ENCODE data around the gene EXD1.

Gene EXD1

DNA sequence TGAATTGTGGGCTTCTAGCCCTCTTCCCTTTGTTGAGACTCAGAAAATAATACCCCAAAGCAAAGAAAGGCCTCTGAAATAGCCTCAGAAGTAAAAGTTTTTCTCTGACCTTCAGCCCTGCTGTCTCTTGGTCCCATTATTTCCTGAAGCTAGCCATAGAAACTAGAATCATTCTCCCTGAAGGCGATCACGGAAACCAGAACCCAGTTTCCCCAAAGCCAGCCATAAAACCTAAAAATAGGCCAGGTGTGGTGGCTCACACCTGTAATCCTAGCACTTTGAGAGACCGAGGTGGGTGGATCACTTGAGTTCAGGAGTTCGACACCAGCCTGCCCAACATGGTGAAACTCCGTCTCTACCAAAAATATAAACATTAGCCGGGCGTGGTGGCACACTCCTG is 27.2 kb downstream of the EXD1 start:
- no peaks in the 10 kb centered on the region for H3K36me3 Mint-ChIP-seq
- H3K27ac Mint-ChIP-seq = no peak overlapping the region
- peaks cover 25% of the 10 kb centered on the region for H3K27me3 Mint-ChIP-seq
- no peaks in the 10 kb centered on the region for H3K4me1 Mint-ChIP-seq
- DNase-seq = no peak
- CTCF ChIA-PET = no interaction called here
- no peak overlapping the region for H3K4me3 Mint-ChIP-seq
- no peaks in the 10 kb centered on the region for H3K9me3 Mint-ChIP-seq

DNA sequence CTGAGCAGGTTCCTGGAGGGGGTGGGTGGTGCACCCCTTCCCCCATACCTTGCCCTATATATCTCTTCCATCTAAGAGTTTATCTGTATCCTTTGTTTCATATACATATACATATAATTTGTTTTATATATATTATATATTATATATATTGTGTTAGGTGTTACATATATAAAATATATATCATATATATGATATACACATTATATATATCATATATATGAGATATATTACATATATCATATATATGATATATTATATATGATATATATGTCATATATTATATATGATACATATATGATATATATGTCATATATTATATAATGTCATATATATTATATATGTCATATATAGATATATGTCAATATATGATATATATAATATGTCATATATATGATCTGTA is 31.1 kb downstream of the EXD1 start:
- DNase-seq = no peak
- Mint-ChIP-seq H3K9me3 (no peaks in the 10 kb centered on the region), H3K4me3 (no peak overlapping the region), H3K4me1 (no peaks in the 10 kb centered on the region), H3K27ac (no peak overlapping the region), H3K36me3 (no peaks in the 10 kb centered on the region), H3K27me3 (peaks cover 12% of the 10 kb centered on the region)
- CTCF ChIA-PET = no interaction called here

DNA sequence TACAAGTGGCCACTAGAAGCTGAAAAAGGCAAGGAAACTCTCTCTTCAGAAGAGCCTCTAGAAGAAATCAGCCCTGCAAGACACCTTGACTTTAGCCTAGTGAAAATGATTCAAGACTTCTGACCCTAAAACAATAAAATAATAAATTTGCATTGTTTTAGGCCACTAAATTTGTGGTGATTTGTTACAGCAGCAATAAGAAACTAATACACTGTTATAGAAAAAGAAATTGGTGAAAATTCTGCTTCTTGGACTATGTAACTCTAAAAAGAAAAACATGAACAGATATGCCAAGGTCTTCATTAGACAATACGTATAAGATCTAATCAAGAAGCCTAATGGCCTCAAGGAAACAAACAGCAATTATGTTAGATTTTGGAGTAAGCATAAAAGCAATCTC is 36.1 kb downstream of the EXD1 start:
- Mint-ChIP-seq H3K27me3 (peaks cover 7% of the 10 kb centered on the region), H3K4me1 (no peaks in the 10 kb centered on the region), H3K27ac (no peak overlapping the region), H3K4me3 (no peak overlapping the region), H3K9me3 (no peaks in the 10 kb centered on the region), H3K36me3 (no peaks in the 10 kb centered on the region)
- CTCF ChIA-PET = interaction anchor here (0.7 kb wide), 1 partner anchor 18 kb away, joined by 3 read pairs; no protein-coding TSS in a partner anchor
- no peak for DNase-seq

DNA sequence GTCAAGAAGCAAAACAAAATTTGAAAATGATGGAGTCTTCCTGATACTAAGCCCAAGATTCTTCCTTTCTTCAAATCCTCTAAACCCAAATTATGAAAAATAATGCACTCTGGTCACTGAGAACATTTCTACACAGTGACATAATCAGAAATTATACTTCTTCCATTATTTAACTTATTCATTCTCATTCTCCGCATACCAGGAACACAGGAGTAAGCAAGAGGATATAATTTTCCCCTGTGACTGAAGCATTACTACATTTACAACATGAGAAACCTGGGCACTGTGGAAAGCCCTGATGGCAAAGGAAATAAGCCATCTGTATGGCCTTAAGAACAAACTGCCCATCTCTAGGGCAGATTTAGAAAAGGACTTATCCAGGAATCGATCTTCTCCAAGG is 47.0 kb downstream of the EXD1 start:
- Mint-ChIP-seq H3K4me1 (no peaks in the 10 kb centered on the region), H3K9me3 (no peaks in the 10 kb centered on the region), H3K27me3 (peaks cover 7% of the 10 kb centered on the region), H3K27ac (no peak overlapping the region), H3K36me3 (no peaks in the 10 kb centered on the region), H3K4me3 (no peak overlapping the region)
- no peak for DNase-seq
- CTCF ChIA-PET = interaction anchor here (0.7 to 3.5 kb wide), 7 partner anchors 27 to 278 kb away, joined by 3 to 83 read pairs (median 3); no protein-coding TSS in a partner anchor

DNA sequence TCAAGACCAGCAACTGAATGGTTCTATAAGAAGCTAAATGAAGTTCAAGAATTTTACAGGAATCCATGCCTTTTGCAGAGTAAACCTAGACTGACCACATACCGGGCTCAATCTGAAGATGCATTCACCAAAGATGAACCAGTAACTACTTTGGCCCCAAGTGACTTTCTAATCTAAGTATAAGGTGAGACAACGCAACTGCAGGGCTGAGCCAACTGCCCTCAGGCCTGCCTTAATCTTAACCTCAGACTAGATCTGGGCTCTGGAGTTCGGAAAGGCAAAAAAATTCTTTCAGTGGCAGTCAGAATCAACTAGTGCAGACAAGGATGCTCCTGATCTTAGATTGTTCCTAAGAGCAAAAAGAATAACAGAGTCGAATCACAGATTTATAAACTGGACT is 48.3 kb downstream of the EXD1 start:
- Mint-ChIP-seq H3K27me3 (peaks cover 7% of the 10 kb centered on the region), H3K36me3 (no peaks in the 10 kb centered on the region), H3K4me1 (no peaks in the 10 kb centered on the region), H3K9me3 (no peaks in the 10 kb centered on the region), H3K27ac (no peak overlapping the region), H3K4me3 (no peak overlapping the region)
- DNase-seq = no peak
- CTCF ChIA-PET = interaction anchor here (1.4 kb wide), 1 partner anchor 240 kb away, joined by 4 read pairs; no protein-coding TSS in a partner anchor

DNA sequence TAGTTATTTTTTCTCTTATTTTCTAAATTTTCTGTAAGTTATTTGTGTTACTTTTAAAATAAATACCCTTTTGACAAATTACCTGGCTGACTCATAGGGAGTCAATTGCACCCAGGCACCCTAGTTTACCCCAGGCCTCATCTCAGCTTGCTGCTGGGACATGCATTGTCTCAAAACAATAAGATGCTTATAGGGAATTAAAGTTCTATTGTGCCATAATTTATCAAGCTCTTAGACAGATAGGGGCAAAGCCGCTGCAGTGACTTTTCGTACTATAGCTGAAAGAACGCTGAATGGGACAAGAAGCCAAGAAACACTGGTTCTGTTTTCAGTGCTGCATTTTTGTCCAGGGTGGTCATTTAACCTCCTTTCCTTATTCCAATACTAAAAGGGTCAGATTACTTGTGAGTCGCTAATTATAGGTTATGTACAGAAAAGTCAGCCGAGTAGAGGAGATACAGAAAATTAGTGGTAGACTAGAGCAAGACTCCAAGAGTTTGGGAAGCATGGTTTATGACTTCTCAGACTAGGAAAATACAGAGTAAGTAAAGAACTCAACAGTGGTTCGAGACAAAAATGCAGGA is 50.3 kb downstream of the EXD1 start:
- CTCF ChIA-PET = no interaction called here
- no peaks in the 10 kb centered on the region for H3K9me3 Mint-ChIP-seq
- H3K36me3 Mint-ChIP-seq = no peaks in the 10 kb centered on the region
- H3K4me3 Mint-ChIP-seq = no peak overlapping the region
- no peak for DNase-seq
- H3K27me3 Mint-ChIP-seq = peaks cover 11% of the 10 kb centered on the region
- no peaks in the 10 kb centered on the region for H3K4me1 Mint-ChIP-seq
- no peak overlapping the region for H3K27ac Mint-ChIP-seq

DNA sequence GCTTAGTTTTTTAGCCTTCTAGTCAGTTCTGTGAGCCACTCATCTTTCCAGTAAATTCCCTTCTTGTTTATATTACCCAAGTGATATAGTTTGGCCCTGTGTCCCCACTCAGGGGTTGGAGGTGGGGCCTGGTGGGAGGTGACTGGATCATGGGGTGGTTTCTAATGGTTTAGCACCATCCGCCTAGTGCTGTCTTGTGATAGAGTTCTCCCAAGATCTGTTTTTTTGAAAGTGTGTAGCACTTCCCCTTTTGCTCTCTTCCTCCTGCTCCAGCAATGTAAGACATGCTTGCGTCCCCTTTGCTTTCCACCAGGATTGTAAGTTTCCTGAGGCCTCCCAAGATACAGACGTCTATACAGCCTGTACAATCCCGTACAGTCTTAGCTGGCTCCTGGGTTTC is 60.8 kb downstream of the EXD1 start:
- no peak overlapping the region for H3K27ac Mint-ChIP-seq
- H3K36me3 Mint-ChIP-seq = no peaks in the 10 kb centered on the region
- H3K9me3 Mint-ChIP-seq = no peaks in the 10 kb centered on the region
- DNase-seq = no peak
- H3K4me1 Mint-ChIP-seq = no peaks in the 10 kb centered on the region
- CTCF ChIA-PET = no interaction called here
- H3K27me3 Mint-ChIP-seq = peaks cover 17% of the 10 kb centered on the region
- no peak overlapping the region for H3K4me3 Mint-ChIP-seq

DNA sequence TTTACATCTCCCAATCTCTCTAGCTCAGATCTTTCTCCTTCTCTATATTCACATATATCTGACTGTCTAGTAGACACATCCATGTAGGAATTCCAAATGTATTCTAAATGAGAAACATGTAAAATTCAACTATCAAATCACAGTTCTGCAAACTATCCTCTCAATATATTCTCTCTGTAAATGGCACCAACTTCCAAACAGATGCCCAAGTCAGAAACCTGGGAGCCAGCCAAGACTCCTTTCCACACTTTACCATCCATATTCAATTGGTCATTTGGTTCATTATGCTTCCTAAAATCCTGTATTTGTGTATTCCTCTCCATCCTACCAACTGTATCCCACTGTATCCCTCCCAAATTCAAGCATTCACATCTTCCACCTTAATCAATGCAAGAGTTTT is 61.5 kb downstream of the EXD1 start:
- Mint-ChIP-seq H3K9me3 (no peaks in the 10 kb centered on the region), H3K27ac (no peak overlapping the region), H3K4me3 (no peak overlapping the region), H3K27me3 (peaks cover 17% of the 10 kb centered on the region), H3K36me3 (no peaks in the 10 kb centered on the region), H3K4me1 (no peaks in the 10 kb centered on the region)
- CTCF ChIA-PET = no interaction called here
- no peak for DNase-seq

DNA sequence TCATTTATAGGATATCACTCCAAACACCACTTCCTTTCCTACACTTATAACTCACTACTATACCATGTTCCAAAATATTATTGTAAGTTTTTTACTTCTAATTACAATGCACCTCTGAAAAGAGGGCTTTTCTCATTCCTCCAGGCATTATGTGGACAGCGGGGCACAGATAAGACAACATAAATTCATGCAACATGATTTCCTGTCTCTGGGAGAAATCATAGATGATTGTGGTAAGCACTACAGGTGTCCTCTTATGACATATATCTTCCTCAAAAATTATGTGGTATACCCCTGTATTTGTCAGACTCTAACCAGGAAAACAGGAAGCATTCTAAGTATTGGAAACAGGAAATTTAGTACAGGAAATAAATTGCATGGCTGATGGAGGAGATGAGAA is 68.8 kb downstream of the EXD1 start:
- H3K9me3 Mint-ChIP-seq = no peaks in the 10 kb centered on the region
- no peak for DNase-seq
- peaks cover 18% of the 10 kb centered on the region for H3K27me3 Mint-ChIP-seq
- peaks cover 15% of the 10 kb centered on the region for H3K4me1 Mint-ChIP-seq
- H3K36me3 Mint-ChIP-seq = no peaks in the 10 kb centered on the region
- no peak overlapping the region for H3K4me3 Mint-ChIP-seq
- no peak overlapping the region for H3K27ac Mint-ChIP-seq
- CTCF ChIA-PET = no interaction called here

DNA sequence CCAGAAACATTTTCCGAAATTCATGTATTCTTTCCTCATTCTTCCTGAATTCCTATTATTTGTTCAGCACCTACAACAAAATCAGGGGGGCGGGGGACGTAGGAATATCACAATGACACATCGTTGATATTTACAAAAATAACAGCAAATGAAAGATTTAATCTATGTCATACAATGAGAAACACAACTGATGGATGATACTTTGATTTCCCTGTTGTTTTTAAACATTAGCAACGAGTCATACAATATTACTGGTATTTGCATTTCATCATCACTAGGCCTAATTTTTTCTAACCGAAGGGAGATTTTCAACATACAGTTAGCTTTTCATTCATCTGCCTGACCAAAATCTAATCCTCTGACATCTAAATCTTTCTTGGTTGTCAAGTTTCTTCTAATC is 69.2 kb downstream of the EXD1 start:
- DNase-seq = no peak
- Mint-ChIP-seq H3K27me3 (peaks cover 14% of the 10 kb centered on the region), H3K4me3 (no peak overlapping the region), H3K36me3 (no peaks in the 10 kb centered on the region), H3K4me1 (peaks cover 15% of the 10 kb centered on the region), H3K9me3 (no peaks in the 10 kb centered on the region), H3K27ac (no peak overlapping the region)
- CTCF ChIA-PET = no interaction called here

DNA sequence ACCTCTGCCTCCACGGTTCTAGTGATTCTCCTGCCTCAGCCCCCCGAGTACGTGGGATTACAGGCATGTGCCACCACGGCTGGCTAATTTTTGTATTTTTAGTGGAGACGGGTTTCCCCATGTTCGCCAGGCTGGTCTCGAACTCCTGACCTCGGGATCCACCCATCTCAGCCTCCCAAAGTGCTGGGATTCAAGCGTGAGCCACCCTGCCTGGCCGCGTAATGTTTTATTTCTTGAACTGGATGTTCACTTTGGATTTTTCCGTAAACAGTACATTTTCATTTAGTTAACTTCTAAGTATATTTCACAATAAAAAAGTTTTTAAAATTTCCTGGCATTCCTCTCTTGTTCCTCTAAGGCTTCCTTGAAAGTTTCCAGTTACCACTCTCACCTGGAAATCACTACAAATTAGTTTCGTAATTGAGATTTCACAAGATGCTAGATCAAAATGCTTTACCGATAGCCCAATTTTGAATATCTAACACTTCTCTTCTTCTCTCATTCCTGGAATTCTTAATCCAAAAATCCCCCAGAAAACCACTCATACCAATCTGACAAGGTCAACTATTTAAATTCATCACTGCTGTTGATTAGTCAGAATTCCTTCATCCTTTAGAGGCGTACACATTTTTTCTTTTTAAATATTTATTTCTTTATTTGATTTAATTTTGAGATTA is 69.8 kb downstream of the EXD1 start:
- Mint-ChIP-seq H3K36me3 (no peaks in the 10 kb centered on the region), H3K9me3 (no peaks in the 10 kb centered on the region), H3K27ac (no peak overlapping the region), H3K4me1 (peaks cover 15% of the 10 kb centered on the region), H3K27me3 (peaks cover 12% of the 10 kb centered on the region), H3K4me3 (no peak overlapping the region)
- CTCF ChIA-PET = no interaction called here
- DNase-seq = no peak

DNA sequence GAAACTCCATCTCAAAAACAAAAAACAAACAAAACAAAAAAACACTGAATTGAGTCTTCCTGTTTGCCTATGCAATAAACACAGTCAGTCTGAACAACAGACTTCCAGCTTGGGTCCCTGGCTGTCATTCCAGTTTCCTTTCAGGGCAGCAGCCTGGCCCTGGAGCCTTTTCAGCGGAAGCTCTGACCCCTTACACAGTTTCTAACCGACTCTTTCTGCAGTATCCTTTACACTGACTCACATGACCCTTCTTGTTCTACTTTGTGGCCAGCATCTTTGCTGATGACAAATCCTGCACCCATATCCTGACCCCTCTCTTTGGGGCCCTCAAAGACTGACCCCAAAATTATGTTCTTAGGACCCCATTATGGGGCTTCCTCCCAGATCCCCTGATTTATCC is 76.1 kb downstream of the EXD1 start:
- Mint-ChIP-seq H3K27me3 (peaks cover 8% of the 10 kb centered on the region), H3K9me3 (peaks cover 2% of the 10 kb centered on the region), H3K4me1 (peaks cover 25% of the 10 kb centered on the region), H3K27ac (no peak overlapping the region), H3K36me3 (no peaks in the 10 kb centered on the region), H3K4me3 (no peak overlapping the region)
- CTCF ChIA-PET = interaction anchor here (2.1 kb wide), 1 partner anchor 31 kb away, joined by 5 read pairs; no protein-coding TSS in a partner anchor
- no peak for DNase-seq

DNA sequence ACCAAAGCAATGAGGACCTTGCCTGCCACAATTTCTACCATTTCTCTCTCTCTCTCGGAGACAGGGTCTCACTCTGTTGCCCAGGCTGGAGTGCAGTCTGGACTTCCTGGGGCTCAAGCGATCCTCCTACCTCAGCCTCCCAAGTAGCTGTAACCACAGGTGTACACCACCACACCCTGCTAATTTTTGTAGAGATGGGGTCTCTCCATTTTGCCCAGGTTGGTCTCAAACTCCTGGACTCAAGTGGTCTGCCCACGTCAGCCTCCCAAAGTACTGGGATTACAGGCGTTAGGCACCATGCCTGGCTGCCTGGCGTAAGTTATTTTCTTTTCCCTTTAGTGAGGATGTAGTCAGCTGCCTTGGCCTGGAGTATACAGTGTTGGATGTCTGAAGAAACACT is 76.8 kb downstream of the EXD1 start:
- CTCF ChIA-PET = interaction anchor here (2.1 kb wide), 1 partner anchor 32 kb away, joined by 5 read pairs; no protein-coding TSS in a partner anchor
- H3K4me1 Mint-ChIP-seq = peaks cover 28% of the 10 kb centered on the region
- no peak for DNase-seq
- H3K27me3 Mint-ChIP-seq = peaks cover 3% of the 10 kb centered on the region
- H3K27ac Mint-ChIP-seq = no peak overlapping the region
- H3K4me3 Mint-ChIP-seq = no peak overlapping the region
- no peaks in the 10 kb centered on the region for H3K36me3 Mint-ChIP-seq
- H3K9me3 Mint-ChIP-seq = peaks cover 2% of the 10 kb centered on the region

DNA sequence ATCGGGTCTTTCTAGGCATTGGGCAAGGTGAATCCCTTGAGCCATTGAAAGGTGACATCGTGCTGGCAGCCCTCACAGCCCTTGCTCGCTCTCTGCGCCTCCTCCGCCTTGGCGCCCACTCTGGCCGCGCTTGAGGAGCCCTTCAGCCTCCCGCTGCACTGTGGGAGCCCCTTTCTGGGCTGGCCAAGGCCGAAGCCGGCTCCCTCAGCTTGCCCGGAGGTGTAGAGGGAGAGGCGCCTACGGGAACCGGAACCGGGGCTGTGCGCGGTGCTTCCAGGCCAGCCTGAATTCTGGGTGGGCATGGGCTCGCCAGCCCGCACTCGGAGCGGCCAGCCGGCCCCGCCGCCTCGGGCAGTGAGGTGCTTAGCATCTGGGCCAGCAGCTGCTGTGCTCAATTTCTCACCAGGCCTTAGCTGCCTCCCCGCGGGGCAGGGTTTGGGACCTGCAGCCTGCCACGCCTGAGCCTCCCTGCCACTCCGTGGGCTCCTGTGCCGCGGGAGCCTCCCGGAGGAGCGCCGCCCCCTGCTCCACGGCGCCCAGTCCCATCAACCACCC is 79.0 kb downstream of the EXD1 start:
- CTCF ChIA-PET = interaction anchor here (1.2 kb wide), 1 partner anchor 117 kb away, joined by 3 read pairs; no protein-coding TSS in a partner anchor
- no peak overlapping the region for H3K4me3 Mint-ChIP-seq
- peaks cover 28% of the 10 kb centered on the region for H3K4me1 Mint-ChIP-seq
- H3K27me3 Mint-ChIP-seq = peaks cover 3% of the 10 kb centered on the region
- no peak for DNase-seq
- peak overlapping the region; percentile 85 for H3K27ac Mint-ChIP-seq
- peaks cover 2% of the 10 kb centered on the region for H3K9me3 Mint-ChIP-seq
- no peaks in the 10 kb centered on the region for H3K36me3 Mint-ChIP-seq

DNA sequence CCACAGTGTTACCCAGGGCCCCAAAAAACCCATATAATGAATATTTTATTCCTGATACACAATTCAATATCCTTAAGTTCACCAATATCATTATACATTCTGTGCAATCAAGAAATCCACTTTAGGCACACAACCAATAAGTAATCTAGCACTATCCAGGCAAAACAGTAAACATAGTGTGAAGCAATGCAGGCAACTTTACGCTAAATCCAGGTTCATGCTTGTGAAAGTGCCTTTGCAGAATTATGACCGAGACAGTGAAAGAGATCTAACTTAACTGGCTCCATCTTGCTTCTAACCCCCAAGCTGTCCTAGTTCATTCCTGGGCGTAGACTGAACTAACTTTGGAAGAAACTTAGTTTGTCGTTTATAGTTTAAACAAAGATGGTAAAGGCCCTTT is 80.3 kb downstream of the EXD1 start:
- Mint-ChIP-seq H3K27me3 (peaks cover 3% of the 10 kb centered on the region), H3K4me3 (no peak overlapping the region), H3K36me3 (no peaks in the 10 kb centered on the region), H3K9me3 (peaks cover 2% of the 10 kb centered on the region), H3K4me1 (peaks cover 28% of the 10 kb centered on the region), H3K27ac (peak overlapping the region; percentile 85)
- no peak for DNase-seq
- CTCF ChIA-PET = interaction anchor here (1.2 kb wide), 1 partner anchor 116 kb away, joined by 3 read pairs; no protein-coding TSS in a partner anchor
